ENCODE results near the gene TRAIP.

GRCh38 chr3:49786357-49787181 lies 69.8 kb downstream of the TRAIP start, which contains the start of gene IP6K1:
- TF ChIP-seq CTCF (IDR thresholded peaks at IDR 0.05) (peak in 1 of 4 experiments; percentile 19), POLR2A (IDR thresholded peaks at IDR 0.05) (peak; percentile 75 to 88)
